ENCODE measurements around the gene TBXAS1. TPM values are rescaled to one million over a fixed set of nuclear protein-coding genes. Genes with fewer than 3 reads are reported as not detected.

Gene TBXAS1
- total and polyA plus RNA-seq, 2 of the 8 experiments (the other 6 are each of a cell fraction or from before 2014, with no cell fraction given), result 0.86 to 2.1 TPM

GRCh38 chr7:140048138-140048537 lies 219.1 kb downstream of the TBXAS1 start:
- no peaks in the 10 kb centered on the region for H3K9me3 ChIP-seq (ENCODE audit: insufficient read depth in 2 of 2, low read depth in 1 of 2, low read length in 1 of 2)
- no peak overlapping the region for H3K4me3 ChIP-seq (ENCODE audit: extremely low read depth in 1 of 4, insufficient read depth in 2 of 4, low read depth in 3 of 4, low read length in 4 of 4)
- H3K4me2 ChIP-seq (ENCODE audit: insufficient read depth in 1 of 2, low read depth in 2 of 2, low read length in 2 of 2), result no peak overlapping the region
- H4K91ac ChIP-seq (replicated peaks; ENCODE audit: insufficient read length, low read length), result no peak overlapping the region
- no peaks in the 10 kb centered on the region for H3K36me3 ChIP-seq (ENCODE audit: control insufficient read depth in 2 of 4, insufficient read depth in 4 of 4, low read length in 3 of 4)
- H2BK12ac ChIP-seq (ENCODE audit: low read depth, low read length), result no peak overlapping the region
- H2BK15ac ChIP-seq (ENCODE audit: low read length), result no peak overlapping the region
- no peak overlapping the region for H2BK120ac ChIP-seq (replicated peaks; ENCODE audit: low read depth, low read length)
- H3K23me2 ChIP-seq (ENCODE audit: low read depth, low read length), result 0 out of 2 replicates have a peak, but pooled peaks cover 1% of the 10 kb centered on the region
- no peak overlapping the region for H3K56ac ChIP-seq (replicated peaks; ENCODE audit: insufficient read length, low read depth, low read length)
- POLR2A ChIA-PET (ENCODE audit: partially characterized antibody), result no interaction called here
- FAIRE-seq (no peak), DNase-seq (ENCODE audit: low read depth in 1 of 2, low spot score in 2 of 2) (peak in 1 of 2 experiments; percentile 13)
- H2AK5ac ChIP-seq (ENCODE audit: low read depth, low read length), result no peak overlapping the region
- H3K9ac ChIP-seq (replicated peaks in 1 of 4; ENCODE audit: extremely low read depth in 1 of 4, low read depth in 3 of 4, low read length in 3 of 4), result no peak overlapping the region
- no peak overlapping the region for H2BK20ac ChIP-seq (ENCODE audit: low read length)
- no peak overlapping the region for H3K14ac ChIP-seq (ENCODE audit: insufficient read length)
- H3K79me2 ChIP-seq (ENCODE audit: control insufficient read depth in 1 of 2, insufficient read depth in 2 of 2, low read length in 2 of 2), result no peaks in the 10 kb centered on the region
- CTCF ChIA-PET (ENCODE audit: partially characterized antibody), result no interaction called here
- no peak overlapping the region for H4K5ac ChIP-seq (ENCODE audit: insufficient read length, low read depth, low read length)
- H4K8ac ChIP-seq (ENCODE audit: extremely low read depth, insufficient read depth, low read length), result no peak overlapping the region
- no peak overlapping the region for H3K27ac ChIP-seq (ENCODE audit: low read depth, low read length)
- no peaks in the 10 kb centered on the region for H3K79me1 ChIP-seq (ENCODE audit: low read depth, low read length)
- no peak for TF ChIP-seq ATF2 (IDR thresholded peaks at IDR 0.05; ENCODE audit: low read length)
- no peak for TF ChIP-seq CBX5 (IDR thresholded peaks at IDR 0.05; ENCODE audit: low read depth, low read length)
- TF ChIP-seq CEBPB (IDR thresholded peaks at IDR 0.05; ENCODE audit: low read depth, low read length), result no peak
- TF ChIP-seq POLR2A (IDR thresholded peaks at IDR 0.05; ENCODE audit: control extremely low read depth in 1 of 2, low read depth in 2 of 2, low read length in 2 of 2), result no peak
- TF ChIP-seq SRF (IDR thresholded peaks at IDR 0.05; ENCODE audit: low read depth, low read length), result no peak
- no peak for TF ChIP-seq USF2 (IDR thresholded peaks at IDR 0.05; ENCODE audit: low read length)
- no peak for TF ChIP-seq KDM4A (IDR thresholded peaks at IDR 0.05; ENCODE audit: low read depth, low read length, severe bottlenecking)
- no peak for TF ChIP-seq SIX5 (IDR thresholded peaks at IDR 0.05; ENCODE audit: low read depth, low read length)
- no peaks in the 10 kb centered on the region for H3K4me1 ChIP-seq (replicated peaks in 1 of 4; ENCODE audit: control insufficient read depth in 3 of 4, insufficient read depth in 4 of 4, low read length in 3 of 4)
- H3K23ac ChIP-seq (ENCODE audit: insufficient read length), result no peak overlapping the region
- H2AFZ ChIP-seq (ENCODE audit: low read length), result no peak overlapping the region
- no peaks in the 10 kb centered on the region for H3K27me3 ChIP-seq (replicated peaks in 1 of 4; ENCODE audit: control insufficient read depth in 3 of 4, extremely low read depth in 1 of 4, insufficient read depth in 3 of 4, low read length in 3 of 4)
- H3K18ac ChIP-seq (ENCODE audit: extremely low read depth, low read length), result no peak overlapping the region
- peaks cover 0 to 1% of the 10 kb centered on the region in 2 experiments for H4K20me1 ChIP-seq (replicated peaks in 1 of 2; ENCODE audit: control insufficient read depth in 1 of 2, insufficient read depth in 2 of 2, low read length in 2 of 2)
- 100% methylated on average over 4 of the region's 4 CpGs; no CpG with 5 or more reads in 1 of the 2 experiments for WGBS, 2 experiments (ENCODE audit: extremely low coverage in 1 of 2, insufficient coverage in 1 of 2, insufficient read length in 1 of 2, insufficient replicate concordance in 2 of 2, low coverage in 1 of 2, low lambda C conversion rate in 2 of 2, missing lambda C conversion rate in 1 of 2)
- H2BK5ac ChIP-seq (ENCODE audit: low read depth, low read length), result no peak overlapping the region
- H3K4ac ChIP-seq (replicated peaks; ENCODE audit: insufficient read length, low read depth, low read length), result no peak overlapping the region

Data from H1 (cell line).